HepG2 (cell line): Measurements from ENCODE around the gene LLGL2. TPM values are rescaled to one million over a fixed set of nuclear protein-coding genes. Genes with fewer than 3 reads are reported as not detected.

Experiments used
- AKAP8 ChIP-seq: sonication (generic); formaldehyde crosslinking; IDR thresholded peaks from 2 replicates; pipeline ENCODE4 v1.5.1; 2020; ENCODE audit warnings: mild to moderate bottlenecking, missing genetic modification reagents
- ARNTL ChIP-seq: sonication (generic); formaldehyde crosslinking; IDR thresholded peaks from 2 replicates; pipeline ENCODE4 v1.4.0; 2020; ENCODE audit warnings: mild to moderate bottlenecking, missing genetic modification reagents
- BORCS8-MEF2B ChIP-seq: sonication (generic); formaldehyde crosslinking; IDR thresholded peaks from 2 replicates; pipeline ENCODE4 v1.8.0; 2022; ENCODE audit warnings: mild to moderate bottlenecking, missing genetic modification reagents
- CAMTA2 ChIP-seq: sonication (generic); formaldehyde crosslinking; IDR thresholded peaks from 2 replicates; pipeline ENCODE4 v1.4.0; 2020; ENCODE audit warnings: mild to moderate bottlenecking, missing genetic modification reagents, borderline replicate concordance
- CBX5 ChIP-seq: sonication (generic); formaldehyde crosslinking; IDR thresholded peaks from 2 replicates; pipeline ENCODE4 v1.4.0; 2020; ENCODE audit warnings: missing genetic modification reagents, borderline replicate concordance
- IRF2 ChIP-seq: IDR thresholded peaks from 2 replicates; pipeline ENCODE4 v1.6.1; 2018; ENCODE audit warnings: missing genetic modification reagents, missing compliant biosample characterization
- MZF1 ChIP-seq: sonication (generic); formaldehyde crosslinking; IDR thresholded peaks from 2 replicates; pipeline ENCODE4 v1.8.1; 2023; ENCODE audit warnings: mild to moderate bottlenecking, missing genetic modification reagents, borderline replicate concordance
- NFKB2 ChIP-seq: sonication (generic); formaldehyde crosslinking; IDR thresholded peaks from 2 replicates; pipeline ENCODE4 v1.4.0; 2020; ENCODE audit warnings: missing genetic modification reagents, borderline replicate concordance
- RCOR2 ChIP-seq: IDR thresholded peaks from 2 replicates; pipeline ENCODE4 v1.6.1; 2016; ENCODE audit warnings: missing biosample characterization, missing genetic modification reagents
- TEAD2 ChIP-seq: sonication (generic); formaldehyde crosslinking; IDR thresholded peaks from 2 replicates; pipeline ENCODE4 v1.9.0; 2021; ENCODE audit warnings: missing genetic modification reagents
- TIGD3 ChIP-seq: sonication (generic); formaldehyde crosslinking; IDR thresholded peaks from 2 replicates; pipeline ENCODE4 v1.5.1; 2020; ENCODE audit warnings: mild to moderate bottlenecking, missing genetic modification reagents, borderline replicate concordance
- TOPORS ChIP-seq: sonication (generic); formaldehyde crosslinking; IDR thresholded peaks from 2 replicates; pipeline ENCODE4 v1.8.0; 2023; ENCODE audit warnings: mild to moderate bottlenecking, missing genetic modification reagents
- USF2 ChIP-seq, 2 experiments: sonication (generic) in 1 of 2; formaldehyde crosslinking in 1 of 2; IDR thresholded peaks; 2 replicates each; pipeline versions ENCODE4 v1.5.1 to v1.6.1; 2011 to 2020; ENCODE audit warnings: borderline replicate concordance in 1 of 2, low read depth in 1 of 2, low read length in 1 of 2, mild to moderate bottlenecking in 1 of 2, missing genetic modification reagents in 1 of 2, moderate library complexity in 1 of 2
- ZKSCAN5 ChIP-seq: sonication (generic); formaldehyde crosslinking; IDR thresholded peaks from 2 replicates; pipeline ENCODE4 v1.5.1; 2020; ENCODE audit warnings: mild to moderate bottlenecking, missing genetic modification reagents
- ZNF33A ChIP-seq: sonication (generic); formaldehyde crosslinking; IDR thresholded peaks from 2 replicates; pipeline ENCODE4 v1.5.1; 2020; ENCODE audit warnings: missing genetic modification reagents, mild to moderate bottlenecking, moderate library complexity, borderline replicate concordance
- ZNF510 ChIP-seq: sonication (generic); formaldehyde crosslinking; IDR thresholded peaks from 2 replicates; pipeline ENCODE4 v1.4.0; 2020; ENCODE audit warnings: low read depth, mild to moderate bottlenecking, missing genetic modification reagents
- ZNF549 ChIP-seq: sonication (generic); formaldehyde crosslinking; IDR thresholded peaks from 2 replicates; pipeline ENCODE4 v1.5.0; 2020; ENCODE audit warnings: missing genetic modification reagents
- ZNF558 ChIP-seq: sonication (generic); formaldehyde crosslinking; IDR thresholded peaks from 2 replicates; pipeline ENCODE4 v1.9.0; 2022; ENCODE audit warnings: mild to moderate bottlenecking, missing genetic modification reagents, borderline replicate concordance
- ZNF790 ChIP-seq: sonication (generic); formaldehyde crosslinking; IDR thresholded peaks from 2 replicates; pipeline ENCODE4 v1.8.0; 2022; ENCODE audit warnings: missing genetic modification reagents, mild to moderate bottlenecking, borderline replicate concordance
- polyA plus RNA-seq, 8 experiments: library from polyadenylated mRNA; depleted of rRNA in 3 of 8; stranded (reverse) in 7 of 8; unstranded in 1 of 8; fragments of >200 nt; fragmentation: Illumina TruSeq in 4 of 8; extraction: Trizol in 4 of 8; gene quantifications; 2 replicates each; pipeline versions ENCODE4 v1.2.1 to v1.2.3, GENCODE V29; 2011 to 2016; ENCODE audit warnings: low read depth in 4 of 8, missing spikeins in 1 of 8, mixed read lengths in 1 of 8; ENCODE audit not compliant: insufficient read depth in 1 of 8
- total RNA-seq, 5 experiments: library from RNA; depleted of rRNA; stranded (reverse); fragments of >200 nt; fragmentation: Illumina TruSeq; extraction: Trizol; gene quantifications; 2 replicates each; pipeline ENCODE4 v1.2.3, GENCODE V29; 2016; ENCODE audit warnings: low read depth in 1 of 5

The LLGL2 gene
- total and polyA plus RNA-seq, 2 of the 13 experiments (the other 11 are each of a cell fraction or from before 2014, with no cell fraction given) = 83.0 to 86.7 TPM

GRCh38 chr17:75552425-75553294 is 27.2 kb downstream of the LLGL2 start (continued):
- TF ChIP-seq ZNF549 (CRISPR knock-in tag) (no peak), ZNF558 (CRISPR knock-in tag) (no peak), CBX5 (CRISPR knock-in tag) (no peak; the same call in 1 of the 2 replicates), ZNF790 (no peak), TOPORS (no peak), NFKB2 (peak; percentile 75; the same call in 1 of the 2 replicates), TIGD3 (CRISPR knock-in tag) (no peak), CAMTA2 (CRISPR knock-in tag) (no peak), RCOR2 (CRISPR knock-in tag) (peak; percentile 70; the same call in 1 of the 2 replicates), ZNF510 (CRISPR knock-in tag) (no peak), ARNTL (CRISPR knock-in tag) (0 out of 2 replicates have a peak, but pooled peaks have one; percentile 36), MZF1 (CRISPR knock-in tag) (no peak), IRF2 (CRISPR knock-in tag) (no peak), AKAP8 (CRISPR knock-in tag) (no peak), ZNF33A (CRISPR knock-in tag) (no peak), BORCS8-MEF2B (CRISPR knock-in tag) (no peak), USF2 (IDR thresholded peaks at IDR 0.05; ENCODE audit: low read depth, low read length) (no peak), USF2 (CRISPR knock-in tag; IDR thresholded peaks at IDR 0.05; ENCODE audit: borderline replicate concordance) (no peak), TEAD2 (CRISPR knock-in tag) (no peak), ZKSCAN5 (CRISPR knock-in tag) (no peak)
